ENCODE data around the gene TMEM40.

TMEM40 gene

GRCh38 chr3:12799525-12800440 lies 40.7 kb upstream of the TMEM40 start:
- H3K4me3 ChIP-seq (ENCODE audit: low read depth, low read length) = no peak overlapping the region
- DNase-seq (ENCODE audit: low read depth) = no peak
- TF ChIP-seq CTCF (IDR thresholded peaks at IDR 0.05; ENCODE audit: low read depth, low read length) (no peak), MAX (IDR thresholded peaks at IDR 0.05; ENCODE audit: low read depth, low read length) (no peak), POLR2A (IDR thresholded peaks at IDR 0.05; ENCODE audit: extremely low read depth, insufficient read length) (no peak), MYC (IDR thresholded peaks at IDR 0.05; ENCODE audit: low read depth, low read length) (no peak)

GRCh38 chr3:12798559-12799179 lies 39.6 kb upstream of the TMEM40 start:
- no peak for DNase-seq (ENCODE audit: low read depth)
- H3K4me3 ChIP-seq (ENCODE audit: low read depth, low read length) = no peak overlapping the region
- no peak for TF ChIP-seq MAX (IDR thresholded peaks at IDR 0.05; ENCODE audit: low read depth, low read length)

GRCh38 chr3:12797892-12798558 lies 39.0 kb upstream of the TMEM40 start:
- TF ChIP-seq POLR2A (IDR thresholded peaks at IDR 0.05; ENCODE audit: extremely low read depth, insufficient read length) (no peak), MAX (IDR thresholded peaks at IDR 0.05; ENCODE audit: low read depth, low read length) (no peak), MYC (IDR thresholded peaks at IDR 0.05; ENCODE audit: low read depth, low read length) (no peak), CTCF (IDR thresholded peaks at IDR 0.05; ENCODE audit: low read depth, low read length) (no peak)
- H3K4me3 ChIP-seq (ENCODE audit: low read depth, low read length) = no peak overlapping the region
- DNase-seq (ENCODE audit: low read depth) = no peak

- TF ChIP-seq POLR2A (IDR thresholded peaks at IDR 0.05; ENCODE audit: extremely low read depth, insufficient read length) (no peak), MYC (IDR thresholded peaks at IDR 0.05; ENCODE audit: low read depth, low read length) (no peak), MAX (IDR thresholded peaks at IDR 0.05; ENCODE audit: low read depth, low read length) (no peak), CTCF (IDR thresholded peaks at IDR 0.05; ENCODE audit: low read depth, low read length) (no peak)
- no peak overlapping the region for H3K4me3 ChIP-seq (ENCODE audit: low read depth, low read length)
- no peak for DNase-seq (ENCODE audit: low read depth)
Observed at GRCh38 chr3:12797124-12797891, 38.2 kb upstream of the TMEM40 start.

- H3K4me3 ChIP-seq (ENCODE audit: low read depth, low read length) = peak within 1 kb of the TSS; percentile 38
- peak; percentile 49 for DNase-seq (ENCODE audit: low read depth)
- TF ChIP-seq POLR2A (IDR thresholded peaks at IDR 0.05; ENCODE audit: extremely low read depth, insufficient read length) (no peak), MYC (IDR thresholded peaks at IDR 0.05; ENCODE audit: low read depth, low read length) (no peak), CTCF (IDR thresholded peaks at IDR 0.05; ENCODE audit: low read depth, low read length) (no peak), MAX (IDR thresholded peaks at IDR 0.05; ENCODE audit: low read depth, low read length) (no peak)
Observed at GRCh38 chr3:12796171-12797123, 37.4 kb upstream of the TMEM40 start, which contains the start of gene CAND2. CAND2 (plus strand) TSS chr3:12796680; CDS start chr3:12796721, 41 bp downstream.

Measured in NB4 (cell line).